Heart left ventricle (tissue), 16 donors: ENCODE data around the gene PYGB. TPM values are rescaled to one million over a fixed set of nuclear protein-coding genes. Genes with fewer than 3 reads are reported as not detected.

Experiments
- ATAC-seq, 4 donors: fragments of 200-7000 bp; cut with Tn5 transposase; one replicate each; pipeline ENCODE4 v1.9.1; 2020 to 2022; ENCODE audit warnings: moderate library complexity in 4 of 4, mild to moderate bottlenecking in 3 of 4, moderate number of reproducible peaks in 1 of 4
- DNase-seq, 5 donors: peaks; one replicate each; pipeline ENCODE4 v3.0.0-alpha.2; 2020
- H3K27ac ChIP-seq, 12 donors: fragments of 200-600 bp; sonication (generic) in 4 of 12; one replicate each; pipeline versions ENCODE4 v1.5.0 to v1.8.0; 2016 to 2022; ENCODE audit warnings: mild to moderate bottlenecking in 2 of 12
- H3K27me3 ChIP-seq, 9 donors: fragments of 200-600 bp; sonication (generic) in 2 of 9; one replicate each; pipeline versions ENCODE4 v1.5.1 to v1.8.0; 2016 to 2022; ENCODE audit warnings: mild to moderate bottlenecking in 3 of 9
- H3K36me3 ChIP-seq, 9 donors: fragments of 200-600 bp; sonication (generic) in 2 of 9; one replicate each; pipeline versions ENCODE4 v1.5.0 to v1.8.0; 2018 to 2022; ENCODE audit warnings: mild to moderate bottlenecking in 2 of 9
- H3K4me1 ChIP-seq, 12 donors: fragments of 200-600 bp; sonication (generic) in 4 of 12; one replicate each; pipeline versions ENCODE4 v1.5.0 to v1.8.0; 2016 to 2022; ENCODE audit warnings: mild to moderate bottlenecking in 3 of 12
- H3K4me3 ChIP-seq, 12 donors: fragments of 200-600 bp; sonication (generic) in 4 of 12; one replicate each; pipeline versions ENCODE4 v1.5.0 to v1.8.0; 2017 to 2022; ENCODE audit warnings: mild to moderate bottlenecking in 9 of 12, moderate library complexity in 4 of 12
- H3K9me3 ChIP-seq, 12 donors: fragments of 200-600 bp; sonication (generic) in 4 of 12; one replicate each; pipeline versions ENCODE4 v1.5.0 to v1.8.0; 2016 to 2022; ENCODE audit warnings: mild to moderate bottlenecking in 1 of 12
- CTCF ChIP-seq, 12 donors: fragments of 200-600 bp; sonication (generic) in 4 of 12; IDR thresholded peaks; one replicate each; pipeline versions ENCODE4 v1.5.0 to v1.8.0; 2018 to 2022; ENCODE audit warnings: antibody characterized with exemption in 12 of 12, mild to moderate bottlenecking in 5 of 12
- POLR2A ChIP-seq, 2 donors: fragments of 450-650 bp; IDR thresholded peaks; one replicate each; pipeline ENCODE4 v1.6.1; 2017; ENCODE audit warnings: antibody characterized with exemption in 2 of 2, mild to moderate bottlenecking in 2 of 2, moderate library complexity in 2 of 2
- WGBS, 4 donors: extraction: QIAGEN DNeasy Blood & Tissue Kit in 2 of 4; methylation state at CpG; one replicate each; pipeline versions ENCODE4 v1.1.5 to v1.1.7; 2013 to 2018; 5-methylcytosine and 5-hydroxymethylcytosine counted together
- intact Hi-C, 10 donors: fragments of 100-400 bp; cut with DNase I; formaldehyde crosslinking; loops; one replicate each; pipeline versions ENCODE4 v1.11.1 to v1.14.2; 2022
- polyA plus RNA-seq, 2 donors: library from polyadenylated mRNA; stranded (reverse); fragments of 200-250 nt; gene quantifications; one replicate each; pipeline ENCODE4 v1.2.3, GENCODE V29; 2013
- total RNA-seq, 9 donors: library from RNA; depleted of rRNA in 2 of 9; stranded (reverse); fragments of >200 nt in 2 of 9; fragmentation: NEBNext Ultra II Directional in 3 of 9; extraction: Animal tissue kit (Norgen Biotek cat#: 25700) in 3 of 9; gene quantifications; one replicate each; pipeline versions ENCODE4 v1.1.0 to v1.2.4, GENCODE V29; 2016 to 2023
- donor health status: ischemic (EF 13 %, LVEDD 7.1; RV severe dilation, severe dysfunction).
- donor health status: healthy with polysubstance abuse.
- donor health status: DM: no; HTN: yes; CAD: no.
- donor health status: DM: no; HTN: no; CAD: no.
- donor health status: ischemic (EF 25% LVEDD 6.9; RV normal size, moderate dysfunction).
- donor health status: ischemic (EF 25% LVEDD 5.7; RV mildly dilated, moderate dysfunction).
- donor health status: healthy.
- donor health status: DM: yes; HTN: yes; CAD: no.
- donor health status: ischemic (EF 35%, LVEDD 5.7; RV mildly dilated, moderate dysfunction).
- donor health status: nonischemic (EF 11% LVEDD 7.7; RV severe dilation, severe dysfunction).
- donor health status: DM: yes; HTN: yes; CAD: no.
- donor health status: PGD.
- donor health status: ischemic (EF 29% LVEDD 5.4; RV normal size, mild dysfunction).
- donor health status: nonischemic (EF 23%, LVEDD 6.1; RV moderate dilation, normal function).

The PYGB gene
- total and polyA plus RNA-seq, 11 donors: 144 to 450 (median 232) TPM

- Histone ChIP-seq H3K36me3 (peaks cover 0 to 38% (median 11%) of the 10 kb centered on the region in 9 donors), H3K27me3 (no peaks in the 10 kb centered on the region), H3K9me3 (no peaks in the 10 kb centered on the region), H3K27ac (peak overlapping the region in 5 of 12 donors; percentile 22 to 89 (median 66)), H3K4me1 (peaks cover 0 to 34% (median 24%) of the 10 kb centered on the region in 12 donors), H3K4me3 (no peak overlapping the region)
- intact Hi-C loops: loop anchor here in 1 of 10 donors (5.0 kb wide), 1 partner anchor 83 kb away; the partner anchor contains the start of gene ABHD12
- TF ChIP-seq CTCF (IDR thresholded peaks at IDR 0.05) (no peak), POLR2A (IDR thresholded peaks at IDR 0.05) (no peak)
- 76 to 87% (median 86%) methylated on average over 9 to 17 of the region's 17 CpGs for WGBS, 4 donors
- ATAC-seq: peak in 3 of 4 donors; percentile 1 to 8 (median 2)
- DNase-seq: peak in 1 of 5 donors; percentile 49
Measured at GRCh38 chr20:25308671-25309394, 60.9 kb downstream of the PYGB start.

GRCh38 chr20:25309395-25310267 is 61.7 kb downstream of the PYGB start:
- Histone ChIP-seq H3K27ac (peak overlapping the region in 10 of 12 donors; percentile 27 to 89 (median 70)), H3K9me3 (no peaks in the 10 kb centered on the region), H3K4me1 (peaks cover 0 to 39% (median 24%) of the 10 kb centered on the region in 12 donors), H3K4me3 (no peak overlapping the region), H3K36me3 (peaks cover 0 to 33% (median 11%) of the 10 kb centered on the region in 9 donors), H3K27me3 (no peaks in the 10 kb centered on the region)
- intact Hi-C loops: loop anchor here in 5 of 10 donors (5.0 to 10.0 kb wide), 4 partner anchors 78 to 88 kb away; partner anchors contain the start of gene ABHD12 (in 3 of the 5)
- DNase-seq (peak in 2 of 5 donors; percentile 68 to 74), ATAC-seq (peak; percentile 35 to 76 (median 66))
- no peak for TF ChIP-seq CTCF (IDR thresholded peaks at IDR 0.05)
- no peak for TF ChIP-seq POLR2A (IDR thresholded peaks at IDR 0.05)
- WGBS, 4 donors: 72 to 81% (median 77%) methylated on average over 17 to 18 of the region's 18 CpGs

- WGBS, 4 donors: 18 to 23% (median 20%) methylated on average over 6 of the region's 6 CpGs
- peak overlapping the region in 10 of 12 donors; percentile 38 to 89 (median 70) for H3K27ac ChIP-seq
- peaks cover 0 to 29% (median 3%) of the 10 kb centered on the region in 9 donors for H3K36me3 ChIP-seq
- DNase-seq: peak in 2 of 5 donors; percentile 48 to 65
- no peak for TF ChIP-seq POLR2A (IDR thresholded peaks at IDR 0.05)
- TF ChIP-seq CTCF (IDR thresholded peaks at IDR 0.05): peak in 9 of 12 donors; percentile 12 to 54 (median 33)
- peak; percentile 79 to 86 (median 84) for ATAC-seq
- H3K4me3 ChIP-seq: peak overlapping the region in 6 of 12 donors; percentile 10 to 47 (median 26)
- intact Hi-C loops: loop anchor here in 4 of 10 donors (5.0 to 10.0 kb wide), 4 partner anchors 77 to 87 kb away; partner anchors contain the start of gene ABHD12 (in 2 of the 4)
- H3K9me3 ChIP-seq: no peaks in the 10 kb centered on the region
- peaks cover 0 to 39% (median 24%) of the 10 kb centered on the region in 12 donors for H3K4me1 ChIP-seq
- no peaks in the 10 kb centered on the region for H3K27me3 ChIP-seq
Measured at GRCh38 chr20:25310268-25310920, 62.5 kb downstream of the PYGB start.
